Measurements from ENCODE around the gene B4GALT2. TPM values are rescaled to one million over a fixed set of nuclear protein-coding genes. Genes with fewer than 3 reads are reported as not detected.

B4GALT2 gene
- total RNA-seq, 8 experiments from 2014 or later: 36.6 to 83.3 (median 54.3) TPM

GRCh38 chr1:43975249-43975961, 3.6 kb upstream of the B4GALT2 start:
- H3K4me1 ChIP-seq (replicated peaks in 1 of 2): peaks cover 33 to 45% of the 10 kb centered on the region in 2 donors
- 0 to 17% (median 5%) methylated on average over 1 to 26 of the region's 34 CpGs; no CpG with 5 or more reads in 3 of the 10 experiments for WGBS, 10 experiments
- in situ Hi-C loops (cut with MboI; ENCODE audit: low pct_unique_long_range_greater_than_20kb in 2 of 9, low sequenced_read_pairs in 9 of 9, unreplicated experiment in 9 of 9): no loop called here
- peak overlapping the region; percentile 69 to 92 (median 78) for H3K4me3 ChIP-seq
- peak overlapping the region; percentile 82 to 88 for H3K27ac ChIP-seq
- ATAC-seq (replicated peaks in 6 of 8): peak in 2 of 8 experiments; percentile 2 to 7

- Histone ChIP-seq H3K27ac (no peak overlapping the region), H3K4me1 (replicated peaks in 1 of 2) (peaks cover 31 to 45% of the 10 kb centered on the region in 2 donors), H3K4me3 (peak overlapping the region; percentile 69 to 92 (median 78))
- in situ Hi-C loops (cut with MboI; ENCODE audit: low pct_unique_long_range_greater_than_20kb in 2 of 9, low sequenced_read_pairs in 9 of 9, unreplicated experiment in 9 of 9): no loop called here
- 80 to 100% (median 95%) methylated on average over 1 to 3 of the region's 4 CpGs; no CpG with 5 or more reads in 6 of the 10 experiments for WGBS, 10 experiments
- ATAC-seq (replicated peaks in 6 of 8): no peak
Measured at GRCh38 chr1:43976045-43976444, 3.0 kb upstream of the B4GALT2 start.

GRCh38 chr1:43976890-43977289, 2.1 kb upstream of the B4GALT2 start:
- 60 to 100% (median 96%) methylated on average over 1 to 8 of the region's 8 CpGs; no CpG with 5 or more reads in 4 of the 10 experiments for WGBS, 10 experiments
- H3K4me1 ChIP-seq (replicated peaks in 1 of 2): peaks cover 31 to 44% of the 10 kb centered on the region in 2 donors
- H3K27ac ChIP-seq: no peak overlapping the region
- H3K4me3 ChIP-seq: peak overlapping the region in 2 of 5 donors; percentile 80 to 92
- no peak for ATAC-seq (replicated peaks in 6 of 8)
- in situ Hi-C loops (cut with MboI; ENCODE audit: low pct_unique_long_range_greater_than_20kb in 2 of 9, low sequenced_read_pairs in 9 of 9, unreplicated experiment in 9 of 9): no loop called here

GRCh38 chr1:43977376-43978263, 1.4 kb upstream of the B4GALT2 start:
- 75 to 100% (median 95%) methylated on average over 1 to 9 of the region's 9 CpGs; no CpG with 5 or more reads in 1 of the 10 experiments for WGBS, 10 experiments
- Histone ChIP-seq H3K4me1 (replicated peaks in 1 of 2) (peaks cover 31 to 44% of the 10 kb centered on the region in 2 donors), H3K4me3 (peak overlapping the region in 2 of 5 donors; percentile 3 to 90), H3K27ac (no peak overlapping the region)
- no peak for ATAC-seq (replicated peaks in 6 of 8)
- in situ Hi-C loops (cut with MboI; ENCODE audit: low pct_unique_long_range_greater_than_20kb in 2 of 9, low sequenced_read_pairs in 9 of 9, unreplicated experiment in 9 of 9): no loop called here

GRCh38 chr1:43978264-43978550, 803 bp upstream of the B4GALT2 start:
- in situ Hi-C loops (cut with MboI; ENCODE audit: low pct_unique_long_range_greater_than_20kb in 2 of 9, low sequenced_read_pairs in 9 of 9, unreplicated experiment in 9 of 9): no loop called here
- Histone ChIP-seq H3K4me3 (peak overlapping the region; percentile 54 to 90 (median 76)), H3K4me1 (replicated peaks in 1 of 2) (peaks cover 31 to 44% of the 10 kb centered on the region in 2 donors), H3K27ac (peak overlapping the region in 1 of 2 donors; percentile 78)
- 0 to 86% (median 37%) methylated on average over 1 to 4 of the region's 5 CpGs; no CpG with 5 or more reads in 6 of the 10 experiments for WGBS, 10 experiments
- no peak for ATAC-seq (replicated peaks in 6 of 8)

GRCh38 chr1:43979261-43979527, 184 bp downstream of the B4GALT2 start:
- peak in 2 of 8 experiments; percentile 2 for ATAC-seq (replicated peaks in 6 of 8)
- no CpG with 5 or more reads among the region's 45 CpGs for WGBS, 10 experiments
- Histone ChIP-seq H3K4me1 (replicated peaks in 1 of 2) (peaks cover 27 to 42% of the 10 kb centered on the region in 2 donors), H3K4me3 (peak overlapping the region; percentile 54 to 90 (median 76)), H3K27ac (peak overlapping the region; percentile 66 to 78)
- in situ Hi-C loops (cut with MboI; ENCODE audit: low pct_unique_long_range_greater_than_20kb in 2 of 9, low sequenced_read_pairs in 9 of 9, unreplicated experiment in 9 of 9): no loop called here

- in situ Hi-C loops (cut with MboI; ENCODE audit: low pct_unique_long_range_greater_than_20kb in 2 of 9, low sequenced_read_pairs in 9 of 9, unreplicated experiment in 9 of 9): no loop called here
- peak; percentile 31 to 69 (median 58) for ATAC-seq (replicated peaks in 6 of 8)
- 10 to 61% (median 60%) methylated on average over 1 to 2 of the region's 45 CpGs; no CpG with 5 or more reads in 7 of the 10 experiments for WGBS, 10 experiments
- Histone ChIP-seq H3K4me3 (peak overlapping the region; percentile 54 to 90 (median 76)), H3K4me1 (replicated peaks in 1 of 2) (peaks cover 27 to 42% of the 10 kb centered on the region in 2 donors), H3K27ac (peak overlapping the region; percentile 66 to 78)
Measured at GRCh38 chr1:43979528-43980254, 681 bp downstream of the B4GALT2 start.

GRCh38 chr1:43980255-43981134, 1.5 kb downstream of the B4GALT2 start:
- peak in 2 of 8 experiments; percentile 3 to 6 for ATAC-seq (replicated peaks in 6 of 8)
- Histone ChIP-seq H3K4me1 (replicated peaks in 1 of 2) (peaks cover 27 to 42% of the 10 kb centered on the region in 2 donors), H3K4me3 (peak overlapping the region; percentile 54 to 90 (median 76)), H3K27ac (peak overlapping the region in 1 of 2 donors; percentile 24)
- in situ Hi-C loops (cut with MboI; ENCODE audit: low pct_unique_long_range_greater_than_20kb in 2 of 9, low sequenced_read_pairs in 9 of 9, unreplicated experiment in 9 of 9): no loop called here
- 0 to 100% (median 74%) methylated on average over 1 to 8 of the region's 13 CpGs; no CpG with 5 or more reads in 2 of the 10 experiments for WGBS, 10 experiments

- ATAC-seq (replicated peaks in 6 of 8): peak in 2 of 8 experiments; percentile 56 to 71
- H3K27ac ChIP-seq: no peak overlapping the region
- WGBS, 10 experiments: 88 to 100% (median 94%) methylated on average over 4 to 12 of the region's 20 CpGs; no CpG with 5 or more reads in 6 of the 10 experiments
- in situ Hi-C loops (cut with MboI; ENCODE audit: low pct_unique_long_range_greater_than_20kb in 2 of 9, low sequenced_read_pairs in 9 of 9, unreplicated experiment in 9 of 9): no loop called here
- peaks cover 22 to 36% of the 10 kb centered on the region in 2 donors for H3K4me1 ChIP-seq (replicated peaks in 1 of 2)
- no peak overlapping the region for H3K4me3 ChIP-seq
Measured at GRCh38 chr1:43981135-43981491, 2.1 kb downstream of the B4GALT2 start.

GRCh38 chr1:43981636-43982035, 2.6 kb downstream of the B4GALT2 start:
- ATAC-seq (replicated peaks in 6 of 8): no peak
- 93 to 100% (median 99%) methylated on average over 1 to 8 of the region's 20 CpGs; no CpG with 5 or more reads in 4 of the 10 experiments for WGBS, 10 experiments
- H3K4me1 ChIP-seq (replicated peaks in 1 of 2): peaks cover 19 to 31% of the 10 kb centered on the region in 2 donors
- H3K4me3 ChIP-seq: no peak overlapping the region
- H3K27ac ChIP-seq: no peak overlapping the region
- in situ Hi-C loops (cut with MboI; ENCODE audit: low pct_unique_long_range_greater_than_20kb in 2 of 9, low sequenced_read_pairs in 9 of 9, unreplicated experiment in 9 of 9): no loop called here

- peaks cover 19 to 25% of the 10 kb centered on the region in 2 donors for H3K4me1 ChIP-seq (replicated peaks in 1 of 2)
- ATAC-seq (replicated peaks in 6 of 8): no peak
- no peak overlapping the region for H3K4me3 ChIP-seq
- in situ Hi-C loops (cut with MboI; ENCODE audit: low pct_unique_long_range_greater_than_20kb in 2 of 9, low sequenced_read_pairs in 9 of 9, unreplicated experiment in 9 of 9): no loop called here
- H3K27ac ChIP-seq: no peak overlapping the region
- 75 to 100% (median 94%) methylated on average over 2 to 5 of the region's 8 CpGs; no CpG with 5 or more reads in 6 of the 10 experiments for WGBS, 10 experiments
Measured at GRCh38 chr1:43982241-43982640, 3.2 kb downstream of the B4GALT2 start.

- in situ Hi-C loops (cut with MboI; ENCODE audit: low pct_unique_long_range_greater_than_20kb in 2 of 9, low sequenced_read_pairs in 9 of 9, unreplicated experiment in 9 of 9): no loop called here
- no peak overlapping the region for H3K27ac ChIP-seq
- no peak overlapping the region for H3K4me3 ChIP-seq
- WGBS, 10 experiments: 70 to 100% (median 92%) methylated on average over 1 to 15 of the region's 15 CpGs; no CpG with 5 or more reads in 2 of the 10 experiments
- peaks cover 15 to 19% of the 10 kb centered on the region in 2 donors for H3K4me1 ChIP-seq (replicated peaks in 1 of 2)
- ATAC-seq (replicated peaks in 6 of 8): no peak
Measured at GRCh38 chr1:43982808-43983207, 3.8 kb downstream of the B4GALT2 start.
